Adrenal gland (tissue), 12 donors: Measurements from ENCODE around the gene CDC42EP1. TPM values are rescaled to one million over a fixed set of nuclear protein-coding genes. Genes with fewer than 3 reads are reported as not detected.
A peak's percentile ranks its signal among the peaks of the same experiment; 100 is the strongest.
"Not testable (repeated sequence)": the region's sequence is repeated elsewhere in the genome, so short reads cannot be mapped to it uniquely, and the experiment has no call there.

ENCODE experiments used
- DNase-seq, 7 donors: peaks; one replicate each; pipeline ENCODE4 v3.0.0-alpha.2; 2019 to 2020
- H3K27ac ChIP-seq, 5 donors: fragments of 200-600 bp; sonication (generic) in 4 of 5; 1 replicate in 3 of 5; 2 replicates in 2 of 5; pipeline versions ENCODE4 v1.5.1 to v1.8.0; 2016 to 2020; ENCODE audit warnings: mild to moderate bottlenecking in 1 of 5
- H3K27me3 ChIP-seq: fragments of 200-600 bp; 2 replicates; pipeline ENCODE4 v1.8.0; 2021
- H3K36me3 ChIP-seq, 2 donors: fragments of 200-600 bp; replicated peaks in 1 of 2; 1 replicate in 1 of 2; 2 replicates in 1 of 2; pipeline versions ENCODE4 v1.5.1 to v1.8.0; 2018 to 2022
- H3K4me1 ChIP-seq, 2 donors: fragments of 200-600 bp; replicated peaks in 1 of 2; 1 replicate in 1 of 2; 2 replicates in 1 of 2; pipeline versions ENCODE4 v1.5.1 to v1.8.0; 2018 to 2021
- H3K4me3 ChIP-seq, 4 donors: fragments of 200-600 bp; sonication (generic) in 3 of 4; one replicate each; pipeline ENCODE4 v1.5.1; 2016 to 2018
- H3K9me3 ChIP-seq, 3 donors: fragments of 200-600 bp; sonication (generic) in 1 of 3; replicated peaks in 1 of 3; 1 replicate in 2 of 3; 2 replicates in 1 of 3; pipeline versions ENCODE4 v1.5.1 to v1.8.0; 2016 to 2021
- CTCF ChIP-seq, 6 experiments: fragments of 450-650 bp in 4 of 6; fragments of 200-600 bp in 2 of 6; sonication (generic) in 1 of 6; IDR thresholded peaks; 1 replicate in 5 of 6; 2 replicates in 1 of 6; pipeline versions ENCODE4 v1.5.1 to v1.8.0; 2016 to 2021; ENCODE audit warnings: antibody characterized with exemption in 6 of 6, mild to moderate bottlenecking in 2 of 6, moderate library complexity in 1 of 6
- POLR2A ChIP-seq, 2 donors: fragments of 450-650 bp; IDR thresholded peaks; one replicate each; pipeline ENCODE4 v1.6.1; 2017; ENCODE audit warnings: antibody characterized with exemption in 2 of 2, mild to moderate bottlenecking in 2 of 2, moderate library complexity in 1 of 2
- WGBS, 4 donors: extraction: QIAGEN DNeasy Blood & Tissue Kit in 2 of 4; methylation state at CpG; one replicate each; pipeline versions ENCODE4 v1.1.5 to v1.1.7; 2013 to 2017; 5-methylcytosine and 5-hydroxymethylcytosine counted together
- intact Hi-C, 2 donors: fragments of 100-400 bp; cut with DNase I; formaldehyde crosslinking; loops; one replicate each; pipeline versions ENCODE4 v1.14.1 to v1.15.0; 2022 to 2023
- polyA plus RNA-seq, 3 donors: library from polyadenylated mRNA; stranded (reverse); fragments of 200-250 nt in 2 of 3; fragments of 350-450 nt in 1 of 3; fragmentation: Illumina TruSeq in 1 of 3; extraction: RNeasy Lipid Tissue Mini Kit (QIAGEN cat#74804) in 1 of 3; gene quantifications; one replicate each; pipeline ENCODE4 v1.2.3, GENCODE V29; 2013 to 2014
- total RNA-seq, 9 donors: library from RNA; depleted of rRNA in 4 of 9; stranded (reverse); fragments of >200 nt in 4 of 9; fragments of 120-200 nt in 1 of 9; fragmentation: NEBNext Ultra II Directional in 1 of 9; extraction: Animal tissue kit (Norgen Biotek cat#: 25700) in 1 of 9; gene quantifications; one replicate each; pipeline versions ENCODE4 v1.1.0 to v1.2.4, GENCODE V29; 2013 to 2023
- donor health status: healthy with polysubstance abuse.
- donor health status: Bipolar disorder and iron deficiency.
- donor health status: DM: yes; HTN: yes; CAD: no.
- donor health status: DM: no; HTN: no; CAD: no.
- donor health status: DM: no; HTN: no; CAD: no.
- donor health status: DM: yes; HTN: yes; CAD: no.

CDC42EP1 gene
- total and polyA plus RNA-seq, 12 donors: 9.2 to 159 (median 92.8) TPM

GRCh38 chr22:37588546-37589215, 28.4 kb downstream of the CDC42EP1 start:
- H3K36me3 ChIP-seq: no peaks in the 10 kb centered on the region
- peak overlapping the region in 1 of 5 donors; percentile 20 for H3K27ac ChIP-seq
- no peaks in the 10 kb centered on the region for H3K9me3 ChIP-seq
- peak in 5 of 7 donors; percentile 35 to 60 (median 47) for DNase-seq
- TF ChIP-seq POLR2A (IDR thresholded peaks at IDR 0.05): no peak
- TF ChIP-seq CTCF (IDR thresholded peaks at IDR 0.05): no peak
- H3K4me3 ChIP-seq: no peak overlapping the region
- intact Hi-C loops: no loop called here
- H3K4me1 ChIP-seq: peaks cover 0 to 10% of the 10 kb centered on the region in 2 donors
- H3K27me3 ChIP-seq: no peaks in the 10 kb centered on the region
- WGBS, 4 donors: 38 to 63% (median 50%) methylated on average over 10 to 11 of the region's 11 CpGs

GRCh38 chr22:37589636-37590035, 29.4 kb downstream of the CDC42EP1 start:
- intact Hi-C loops: loop anchor here (2.0 to 5.0 kb wide), 2 partner anchors 42 to 51 kb away; no protein-coding TSS in a partner anchor
- 78 to 92% (median 90%) methylated on average over 5 of the region's 5 CpGs for WGBS, 4 donors

GRCh38 chr22:37591081-37591480, 30.8 kb downstream of the CDC42EP1 start:
- H3K4me1 ChIP-seq, H3K27me3 ChIP-seq, H3K36me3 ChIP-seq, H3K27ac ChIP-seq, H3K9me3 ChIP-seq, H3K4me3 ChIP-seq, DNase-seq: not testable (repeated sequence)
- intact Hi-C loops: loop anchor here (2.0 to 5.0 kb wide), 2 partner anchors 44 to 52 kb away; no protein-coding TSS in a partner anchor
- WGBS, 4 donors: 81 to 89% (median 88%) methylated on average over 6 of the region's 6 CpGs

More at GRCh38 chr22:37589636-37590035, 29.4 kb downstream of the CDC42EP1 start:
- Histone ChIP-seq H3K4me1 (peaks cover 0 to 10% of the 10 kb centered on the region in 2 donors), H3K27ac (no peak overlapping the region), H3K4me3 (no peak overlapping the region), H3K9me3 (no peaks in the 10 kb centered on the region), H3K36me3 (no peaks in the 10 kb centered on the region), H3K27me3 (no peaks in the 10 kb centered on the region)
- TF ChIP-seq CTCF (IDR thresholded peaks at IDR 0.05) (no peak), POLR2A (IDR thresholded peaks at IDR 0.05) (no peak)
- DNase-seq: no peak

- DNase-seq: no peak
- intact Hi-C loops: loop anchor here (2.0 to 5.0 kb wide), 3 partner anchors 45 to 53 kb away; no protein-coding TSS in a partner anchor
- Histone ChIP-seq H3K4me3 (no peak overlapping the region), H3K4me1 (peaks cover 0 to 10% of the 10 kb centered on the region in 2 donors), H3K36me3 (no peaks in the 10 kb centered on the region), H3K27me3 (no peaks in the 10 kb centered on the region), H3K9me3 (no peaks in the 10 kb centered on the region), H3K27ac (peak overlapping the region in 1 of 5 donors; percentile 11)
- TF ChIP-seq CTCF (IDR thresholded peaks at IDR 0.05): no peak
- no peak for TF ChIP-seq POLR2A (IDR thresholded peaks at IDR 0.05)
- 83 to 90% (median 85%) methylated on average over 12 of the region's 12 CpGs for WGBS, 4 donors
Observed at GRCh38 chr22:37591823-37592404, 31.6 kb downstream of the CDC42EP1 start.
